HPDE6-E6E7 (cell line): Measurements from ENCODE around the gene BBC3.

Experiments used
- DNase-seq: peaks from one replicate; pipeline ENCODE4 v3.0.0; 2011; ENCODE audit warnings: missing footprints; ENCODE audit errors: extremely low spot score

Gene BBC3

GRCh38 chr19:47195434-47195833 lies 35.6 kb downstream of the BBC3 start:
- DNase-seq: no peak

GRCh38 chr19:47190167-47190727 lies 40.8 kb downstream of the BBC3 start:
- no peak for DNase-seq

- no peak for DNase-seq
Observed at GRCh38 chr19:47188507-47189033, 42.4 kb downstream of the BBC3 start.

DNA sequence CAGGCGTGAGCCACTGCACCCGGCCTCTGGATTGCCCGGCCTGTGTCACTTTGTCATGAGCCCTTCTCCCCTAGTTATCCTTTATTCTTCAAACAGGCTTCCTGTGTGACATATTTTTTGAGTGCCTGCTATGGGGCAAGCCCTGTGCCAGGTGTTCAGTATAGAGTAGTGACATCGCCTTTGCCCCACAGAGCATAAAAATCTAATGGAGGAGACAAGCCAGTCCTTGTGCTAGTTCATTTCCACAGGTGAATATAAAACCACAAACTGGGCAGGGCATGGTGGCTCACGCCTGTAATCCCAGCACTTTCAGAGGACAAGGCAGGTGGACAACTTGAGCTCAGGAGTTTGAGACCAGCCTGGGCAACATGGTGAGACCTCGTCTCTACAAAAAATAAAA lies 43.2 kb downstream of the BBC3 start:
- no peak for DNase-seq

DNA sequence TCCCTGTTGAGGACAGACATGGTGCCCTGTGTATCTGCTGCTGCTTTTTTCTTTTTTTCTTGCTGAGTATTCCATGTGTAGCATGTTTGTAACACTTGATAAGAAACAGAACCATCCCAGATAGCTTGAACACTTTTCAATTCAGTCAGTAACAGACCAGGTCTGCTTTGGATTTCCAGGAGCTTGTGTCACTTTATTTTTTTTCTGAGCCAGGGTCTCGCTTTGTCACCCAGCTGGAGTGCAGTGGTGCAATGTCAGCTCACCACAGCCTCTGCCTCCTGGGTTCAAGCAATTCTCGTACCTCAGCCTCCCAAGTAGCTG lies 43.7 kb downstream of the BBC3 start:
- no peak for DNase-seq

GRCh38 chr19:47186446-47187334 lies 44.3 kb downstream of the BBC3 start:
- DNase-seq: no peak

GRCh38 chr19:47183601-47184000 lies 47.4 kb downstream of the BBC3 start:
- DNase-seq: no peak

- DNase-seq: no peak
Observed at GRCh38 chr19:47179653-47180310, 51.2 kb downstream of the BBC3 start.

- no peak for DNase-seq
Observed at GRCh38 chr19:47176627-47177090, 54.3 kb downstream of the BBC3 start.

- DNase-seq: no peak
Observed at GRCh38 chr19:47176071-47176626, 54.9 kb downstream of the BBC3 start.

GRCh38 chr19:47172666-47173455 lies 58.1 kb downstream of the BBC3 start:
- no peak for DNase-seq
